ENCODE results near the gene GABBR2. TPM values are rescaled to one million over a fixed set of nuclear protein-coding genes. Genes with fewer than 3 reads are reported as not detected.

GABBR2 gene
- total and polyA plus RNA-seq, 2 donors (not counting 1 experiment from before 2014, with no cell fraction given), result 0.03 TPM; not detected in 1

DNA sequence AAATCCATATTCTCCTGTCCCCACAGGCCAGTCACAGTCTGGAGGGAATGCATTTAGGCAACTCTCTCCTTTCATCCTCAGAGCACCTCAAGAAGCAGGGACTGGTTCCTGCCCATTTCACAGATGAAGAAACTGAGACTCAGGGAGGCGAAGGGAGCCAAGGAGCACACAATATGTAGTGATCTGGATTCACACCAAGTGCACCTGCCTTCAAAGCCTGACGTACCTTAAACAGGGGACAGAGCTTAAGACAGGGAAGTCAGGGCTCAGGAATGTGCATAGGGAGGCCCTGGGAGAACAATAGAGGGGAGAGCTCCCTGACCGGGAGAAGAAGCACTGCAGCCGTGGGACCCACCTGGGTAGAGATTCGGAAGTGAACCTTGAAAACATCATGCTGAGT lies 83.0 kb downstream of the GABBR2 start:
- no peak overlapping the region for H3K4me2 ChIP-seq (replicated peaks; ENCODE audit: low read depth, low read length, poor library complexity, severe bottlenecking)
- Mint-ChIP-seq H3K4me3 (no peak overlapping the region), H3K27ac (no peak overlapping the region), H3K4me1 (no peaks in the 10 kb centered on the region), H3K27me3 (peaks cover 31% of the 10 kb centered on the region), H3K9me3 (ENCODE audit: insufficient read depth) (no peaks in the 10 kb centered on the region)
- H4K20me1 ChIP-seq (ENCODE audit: control insufficient read depth, insufficient read depth, low read length, poor library complexity, severe bottlenecking), result no peaks in the 10 kb centered on the region
- H3K9ac ChIP-seq (ENCODE audit: low read length), result no peak overlapping the region
- no peak overlapping the region for H2AFZ ChIP-seq (ENCODE audit: insufficient read depth, low read depth, low read length, poor library complexity, severe bottlenecking)
- no peak overlapping the region for H3K27ac ChIP-seq (ENCODE audit: low read length in 2 of 2)
- no peak overlapping the region for H3K4me3 ChIP-seq (ENCODE audit: control extremely low read depth in 1 of 5, extremely low read depth in 1 of 5, insufficient read depth in 1 of 5, low read depth in 2 of 5, low read length in 4 of 5)
- TF ChIP-seq, protein P1, sequence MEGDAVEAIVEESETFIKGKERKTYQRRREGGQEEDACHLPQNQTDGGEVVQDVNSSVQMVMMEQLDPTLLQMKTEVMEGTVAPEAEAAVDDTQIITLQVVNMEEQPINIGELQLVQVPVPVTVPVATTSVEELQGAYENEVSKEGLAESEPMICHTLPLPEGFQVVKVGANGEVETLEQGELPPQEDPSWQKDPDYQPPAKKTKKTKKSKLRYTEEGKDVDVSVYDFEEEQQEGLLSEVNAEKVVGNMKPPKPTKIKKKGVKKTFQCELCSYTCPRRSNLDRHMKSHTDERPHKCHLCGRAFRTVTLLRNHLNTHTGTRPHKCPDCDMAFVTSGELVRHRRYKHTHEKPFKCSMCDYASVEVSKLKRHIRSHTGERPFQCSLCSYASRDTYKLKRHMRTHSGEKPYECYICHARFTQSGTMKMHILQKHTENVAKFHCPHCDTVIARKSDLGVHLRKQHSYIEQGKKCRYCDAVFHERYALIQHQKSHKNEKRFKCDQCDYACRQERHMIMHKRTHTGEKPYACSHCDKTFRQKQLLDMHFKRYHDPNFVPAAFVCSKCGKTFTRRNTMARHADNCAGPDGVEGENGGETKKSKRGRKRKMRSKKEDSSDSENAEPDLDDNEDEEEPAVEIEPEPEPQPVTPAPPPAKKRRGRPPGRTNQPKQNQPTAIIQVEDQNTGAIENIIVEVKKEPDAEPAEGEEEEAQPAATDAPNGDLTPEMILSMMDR (IDR thresholded peaks at IDR 0.05), result no peak
- no peak for TF ChIP-seq EZH2 (IDR thresholded peaks at IDR 0.05; ENCODE audit: borderline replicate concordance, insufficient read depth, low read depth, low read length, poor library complexity, severe bottlenecking)
- WGBS (ENCODE audit: insufficient coverage), result 61% methylated on average over 3 of the region's 5 CpGs
- H3K9me3 ChIP-seq (ENCODE audit: control extremely low read depth in 1 of 3, control insufficient read depth in 2 of 3, insufficient read depth in 1 of 3, low read length in 2 of 3), result no peaks in the 10 kb centered on the region
- no peaks in the 10 kb centered on the region for H3K79me2 ChIP-seq (ENCODE audit: control insufficient read depth, insufficient read depth, low read length)
- H3K4me1 ChIP-seq (ENCODE audit: control insufficient read depth in 2 of 2, insufficient read depth in 2 of 2, low read length in 2 of 2), result no peaks in the 10 kb centered on the region
- ATAC-seq (ENCODE audit: low read depth), result no peak
- POLR2A ChIA-PET, result no interaction called here
- no peaks in the 10 kb centered on the region for H3K36me3 ChIP-seq (replicated peaks in 1 of 2; ENCODE audit: control extremely low read depth in 1 of 2, control insufficient read depth in 1 of 2, extremely low read depth in 1 of 2, insufficient read depth in 2 of 2, low read length in 1 of 2)
- intact Hi-C loops (cut with micrococcal nuclease), result no loop called here
- CTCF ChIA-PET, result no interaction called here
- peaks cover 0 to 4% (median 0%) of the 10 kb centered on the region in 4 experiments for H3K27me3 ChIP-seq (replicated peaks in 1 of 4; ENCODE audit: control extremely low read depth in 1 of 4, control insufficient read depth in 3 of 4, insufficient read depth in 4 of 4, low read length in 3 of 4)
- DNase-seq, result no peak

DNA sequence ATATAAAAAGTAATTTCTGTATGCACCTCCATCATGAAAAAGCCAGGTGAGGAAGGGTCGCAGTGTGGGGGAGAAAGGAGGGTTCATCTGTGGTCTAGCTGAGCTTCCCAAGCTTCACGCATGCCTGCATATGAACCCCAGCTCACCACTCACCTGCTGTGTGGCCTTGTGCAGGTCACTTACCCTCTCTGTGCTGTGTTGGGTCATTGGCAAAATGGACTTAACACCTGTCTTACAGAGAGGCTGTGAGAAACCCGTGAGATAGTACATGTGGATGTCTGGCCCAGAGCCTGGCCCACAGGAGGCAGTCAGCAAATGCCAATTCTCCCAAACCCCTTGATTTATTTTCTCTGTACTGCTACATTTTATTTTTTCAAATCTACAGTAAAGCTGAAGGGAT lies 88.9 kb downstream of the GABBR2 start:
- no peak overlapping the region for H3K27ac Mint-ChIP-seq
- H3K27me3 Mint-ChIP-seq, result peaks cover 35% of the 10 kb centered on the region
- no peaks in the 10 kb centered on the region for H3K4me1 Mint-ChIP-seq
- H3K9me3 Mint-ChIP-seq (ENCODE audit: insufficient read depth), result no peaks in the 10 kb centered on the region
- no peak overlapping the region for H3K27ac ChIP-seq (ENCODE audit: low read length in 2 of 2)
- ChIA-PET CTCF (no interaction called here), POLR2A (no interaction called here)
- no peaks in the 10 kb centered on the region for H3K4me1 ChIP-seq (ENCODE audit: control insufficient read depth in 2 of 2, insufficient read depth in 2 of 2, low read length in 2 of 2)
- H4K20me1 ChIP-seq (ENCODE audit: control insufficient read depth, insufficient read depth, low read length, poor library complexity, severe bottlenecking), result no peaks in the 10 kb centered on the region
- no peak overlapping the region for H3K4me3 ChIP-seq (ENCODE audit: control extremely low read depth in 1 of 5, extremely low read depth in 1 of 5, insufficient read depth in 1 of 5, low read depth in 2 of 5, low read length in 4 of 5)
- ATAC-seq (ENCODE audit: low read depth) (no peak), DNase-seq (no peak)
- no peaks in the 10 kb centered on the region for H3K79me2 ChIP-seq (ENCODE audit: control insufficient read depth, insufficient read depth, low read length)
- no peak overlapping the region for H3K9ac ChIP-seq (ENCODE audit: low read length)
- TF ChIP-seq, protein P1 (IDR thresholded peaks at IDR 0.05), result no peak
- no peak for TF ChIP-seq EZH2 (IDR thresholded peaks at IDR 0.05; ENCODE audit: borderline replicate concordance, insufficient read depth, low read depth, low read length, poor library complexity, severe bottlenecking)
- intact Hi-C loops (cut with micrococcal nuclease), result no loop called here
- no CpG with 5 or more reads among the region's 3 CpGs for whole genome bisulfite sequencing (ENCODE audit: insufficient coverage)
- H3K36me3 ChIP-seq (replicated peaks in 1 of 2; ENCODE audit: control extremely low read depth in 1 of 2, control insufficient read depth in 1 of 2, extremely low read depth in 1 of 2, insufficient read depth in 2 of 2, low read length in 1 of 2), result no peaks in the 10 kb centered on the region
- H3K9me3 ChIP-seq (ENCODE audit: control extremely low read depth in 1 of 3, control insufficient read depth in 2 of 3, insufficient read depth in 1 of 3, low read length in 2 of 3), result no peaks in the 10 kb centered on the region
- H2AFZ ChIP-seq (ENCODE audit: insufficient read depth, low read depth, low read length, poor library complexity, severe bottlenecking), result no peak overlapping the region
- H3K27me3 ChIP-seq (replicated peaks in 1 of 4; ENCODE audit: control extremely low read depth in 1 of 4, control insufficient read depth in 3 of 4, insufficient read depth in 4 of 4, low read length in 3 of 4), result peaks cover 0 to 2% (median 0%) of the 10 kb centered on the region in 4 experiments
- no peak overlapping the region for H3K4me2 ChIP-seq (replicated peaks; ENCODE audit: low read depth, low read length, poor library complexity, severe bottlenecking)
- no peak overlapping the region for H3K4me3 Mint-ChIP-seq

All from B cell (primary cell).